ENCODE measurements around the gene SPAG9. TPM values are rescaled to one million over a fixed set of nuclear protein-coding genes. Genes with fewer than 3 reads are reported as not detected.

The SPAG9 gene
- total and polyA plus RNA-seq, 2 of the 8 experiments (the other 6 are each of a cell fraction or from before 2014, with no cell fraction given), result 9.8 to 63.8 TPM

- no peak for DNase-seq (ENCODE audit: low read depth in 1 of 2, low spot score in 2 of 2)
- H2BK120ac ChIP-seq (replicated peaks; ENCODE audit: low read depth, low read length), result no peak overlapping the region
- no peaks in the 10 kb centered on the region for H3K27me3 ChIP-seq (replicated peaks in 1 of 4; ENCODE audit: control insufficient read depth in 3 of 4, extremely low read depth in 1 of 4, insufficient read depth in 3 of 4, low read length in 3 of 4)
- H3K36me3 ChIP-seq (ENCODE audit: control insufficient read depth in 2 of 4, insufficient read depth in 4 of 4, low read length in 3 of 4), result no peaks in the 10 kb centered on the region; a peak in 1 of 8 replicates
- CTCF ChIA-PET (ENCODE audit: partially characterized antibody), result interaction anchor here (0.6 to 21.7 kb wide), 22 partner anchors 8 to 192 kb away, joined by 3 to 735 read pairs (median 4); partner anchors contain the start of genes TOB1 and WFIKKN2
- no peak overlapping the region for H3K4me3 ChIP-seq (ENCODE audit: extremely low read depth in 1 of 4, insufficient read depth in 2 of 4, low read depth in 3 of 4, low read length in 4 of 4)
- no peak overlapping the region for H3K4ac ChIP-seq (replicated peaks; ENCODE audit: insufficient read length, low read depth, low read length)
- H3K18ac ChIP-seq (ENCODE audit: extremely low read depth, low read length), result no peak overlapping the region
- H4K91ac ChIP-seq (replicated peaks; ENCODE audit: insufficient read length, low read length), result peak overlapping the region; percentile 49
- H2BK5ac ChIP-seq (ENCODE audit: low read depth, low read length), result no peak overlapping the region
- H3K23ac ChIP-seq (ENCODE audit: insufficient read length), result no peak overlapping the region
- H3K79me2 ChIP-seq (ENCODE audit: control insufficient read depth in 1 of 2, insufficient read depth in 2 of 2, low read length in 2 of 2), result no peaks in the 10 kb centered on the region
- no peak overlapping the region for H3K9ac ChIP-seq (replicated peaks in 1 of 4; ENCODE audit: extremely low read depth in 1 of 4, low read depth in 3 of 4, low read length in 3 of 4)
- no peak overlapping the region for H4K8ac ChIP-seq (ENCODE audit: extremely low read depth, insufficient read depth, low read length)
- no peak overlapping the region for H3K4me2 ChIP-seq (ENCODE audit: insufficient read depth in 1 of 2, low read depth in 2 of 2, low read length in 2 of 2)
- no peak overlapping the region for H3K14ac ChIP-seq (ENCODE audit: insufficient read length)
- H2AK5ac ChIP-seq (ENCODE audit: low read depth, low read length), result no peak overlapping the region
- no peak for FAIRE-seq
- H3K4me1 ChIP-seq (replicated peaks in 1 of 4; ENCODE audit: control insufficient read depth in 3 of 4, insufficient read depth in 4 of 4, low read length in 3 of 4), result peaks cover 3 to 18% (median 10%) of the 10 kb centered on the region in 4 experiments
- H3K27ac ChIP-seq (ENCODE audit: low read depth, low read length), result no peak overlapping the region
- H3K23me2 ChIP-seq (ENCODE audit: low read depth, low read length), result no peaks in the 10 kb centered on the region
- no peaks in the 10 kb centered on the region for H4K20me1 ChIP-seq (replicated peaks in 1 of 2; ENCODE audit: control insufficient read depth in 1 of 2, insufficient read depth in 2 of 2, low read length in 2 of 2)
- 85% methylated on average over 4 of the region's 4 CpGs; no CpG with 5 or more reads in 1 of the 2 experiments for WGBS, 2 experiments (ENCODE audit: extremely low coverage in 1 of 2, insufficient coverage in 1 of 2, insufficient read length in 1 of 2, insufficient replicate concordance in 2 of 2, low coverage in 1 of 2, low lambda C conversion rate in 2 of 2, missing lambda C conversion rate in 1 of 2)
- H2BK12ac ChIP-seq (ENCODE audit: low read depth, low read length), result no peak overlapping the region; the same call in 1 of the 2 replicates
- H2BK15ac ChIP-seq (ENCODE audit: low read length), result no peak overlapping the region
- H3K79me1 ChIP-seq (ENCODE audit: low read depth, low read length), result no peaks in the 10 kb centered on the region
- no peak overlapping the region for H3K56ac ChIP-seq (replicated peaks; ENCODE audit: insufficient read length, low read depth, low read length)
- peak overlapping the region; percentile 25; the same call in 1 of the 2 replicates for H2BK20ac ChIP-seq (ENCODE audit: low read length)
- H3K9me3 ChIP-seq (ENCODE audit: insufficient read depth in 2 of 2, low read depth in 1 of 2, low read length in 1 of 2), result no peaks in the 10 kb centered on the region
- no peak overlapping the region for H2AFZ ChIP-seq (ENCODE audit: low read length)
- POLR2A ChIA-PET (ENCODE audit: partially characterized antibody), result interaction anchor here (0.6 to 21.0 kb wide), 9 partner anchors 19 to 210 kb away, joined by 3 to 308 read pairs (median 3); partner anchors contain the start of genes NME2 and TOB1
- no peak overlapping the region for H4K5ac ChIP-seq (ENCODE audit: insufficient read length, low read depth, low read length)
- TF ChIP-seq, protein P1, sequence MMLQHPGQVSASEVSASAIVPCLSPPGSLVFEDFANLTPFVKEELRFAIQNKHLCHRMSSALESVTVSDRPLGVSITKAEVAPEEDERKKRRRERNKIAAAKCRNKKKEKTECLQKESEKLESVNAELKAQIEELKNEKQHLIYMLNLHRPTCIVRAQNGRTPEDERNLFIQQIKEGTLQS (IDR thresholded peaks at IDR 0.05; ENCODE audit: insufficient read depth, low read depth, low read length), result no peak
- no peak for TF ChIP-seq EZH2 (IDR thresholded peaks at IDR 0.05; ENCODE audit: low read depth, low read length, severe bottlenecking)
- no peak for TF ChIP-seq EP300 (IDR thresholded peaks at IDR 0.05; ENCODE audit: borderline replicate concordance in 1 of 2, low read depth in 2 of 2, low read length in 2 of 2)
- TF ChIP-seq TBP (IDR thresholded peaks at IDR 0.05; ENCODE audit: low read depth, low read length), result no peak
- TF ChIP-seq SIX5 (IDR thresholded peaks at IDR 0.05; ENCODE audit: low read depth, low read length), result no peak
- no peak for TF ChIP-seq BRCA1 (IDR thresholded peaks at IDR 0.05; ENCODE audit: low read depth, low read length)
- TF ChIP-seq BACH1 (IDR thresholded peaks at IDR 0.05; ENCODE audit: low read length), result no peak
- TF ChIP-seq GTF2F1 (IDR thresholded peaks at IDR 0.05; ENCODE audit: borderline replicate concordance, low read depth, low read length), result no peak
- no peak for TF ChIP-seq SAP30 (IDR thresholded peaks at IDR 0.05; ENCODE audit: insufficient read depth, insufficient replicate concordance, low read length)
- TF ChIP-seq TAF1 (IDR thresholded peaks at IDR 0.05; ENCODE audit: low read depth, low read length), result no peak
- no peak for TF ChIP-seq EGR1 (IDR thresholded peaks at IDR 0.05; ENCODE audit: borderline replicate concordance, low read depth, low read length)
- no peak for TF ChIP-seq CREB1 (IDR thresholded peaks at IDR 0.05)
- TF ChIP-seq SP1 (IDR thresholded peaks at IDR 0.05; ENCODE audit: low read depth, low read length), result no peak
These were observed 164.3 kb downstream of the SPAG9 start for GRCh38 chr17:50956409-50956749.

Measured in H1 (cell line).